Stimulated activated CD4-positive, alpha-beta T cell treated with anti-CD3 and anti-CD28 coated beads, TNF-alpha, amount 100 ng/mL, for 1 hour (primary cell): ENCODE measurements around the gene GPC5.
"Not testable (repeated sequence)": the region's sequence is repeated elsewhere in the genome, so short reads cannot be mapped to it uniquely, and the experiment has no call there.

Source experiments
- DNase-seq, 3 donors: peaks; one replicate each; pipeline ENCODE4 v3.0.0-alpha.2; 2020; ENCODE audit warnings: low read depth in 3 of 3, low spot score in 1 of 3

The GPC5 gene

DNA sequence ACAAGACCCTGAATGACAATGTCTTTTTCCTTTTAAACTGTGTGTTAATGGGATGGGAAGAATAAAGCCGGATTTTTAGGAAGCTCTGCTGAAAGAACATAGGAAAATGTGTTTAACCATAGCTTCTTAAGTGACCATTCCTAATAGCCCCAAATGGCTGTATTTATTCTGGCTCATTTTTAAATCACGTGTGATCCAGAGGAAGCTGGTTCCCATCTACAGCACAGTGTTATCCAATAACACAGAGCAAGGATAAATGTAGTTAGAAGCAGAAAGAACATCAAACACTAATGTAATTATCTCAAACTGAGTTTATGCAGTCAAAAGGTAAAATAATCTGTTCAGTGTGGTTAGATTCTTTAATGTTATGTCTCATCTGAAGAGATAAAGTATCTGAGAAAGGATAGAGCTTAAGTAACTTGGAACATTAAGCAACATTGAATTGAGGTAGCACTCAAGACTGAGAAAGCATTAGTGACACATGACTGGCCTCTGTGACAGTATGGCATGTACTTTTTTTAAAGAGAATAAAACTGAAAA, 853.3 kb downstream of the GPC5 start:
- DNase-seq = no peak

DNA sequence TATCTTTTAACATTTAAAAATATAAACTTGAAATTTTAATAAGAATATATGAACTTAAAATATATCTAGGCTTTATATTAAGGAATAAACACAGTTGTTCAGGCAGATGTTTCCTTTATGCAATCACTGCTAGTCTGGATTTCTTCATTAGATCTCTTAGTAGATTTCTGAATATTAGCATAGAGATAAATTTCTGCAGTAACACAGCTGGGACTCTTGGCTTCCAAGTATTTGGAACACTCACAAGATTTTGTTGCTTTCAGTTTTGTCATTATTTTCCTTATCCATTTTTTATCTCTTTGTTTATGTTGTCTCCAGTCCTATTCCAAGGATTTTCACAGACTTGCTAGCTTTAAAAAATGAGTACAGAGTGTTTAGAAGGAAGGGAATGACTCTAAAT, 857.1 kb downstream of the GPC5 start:
- DNase-seq = no peak

DNA sequence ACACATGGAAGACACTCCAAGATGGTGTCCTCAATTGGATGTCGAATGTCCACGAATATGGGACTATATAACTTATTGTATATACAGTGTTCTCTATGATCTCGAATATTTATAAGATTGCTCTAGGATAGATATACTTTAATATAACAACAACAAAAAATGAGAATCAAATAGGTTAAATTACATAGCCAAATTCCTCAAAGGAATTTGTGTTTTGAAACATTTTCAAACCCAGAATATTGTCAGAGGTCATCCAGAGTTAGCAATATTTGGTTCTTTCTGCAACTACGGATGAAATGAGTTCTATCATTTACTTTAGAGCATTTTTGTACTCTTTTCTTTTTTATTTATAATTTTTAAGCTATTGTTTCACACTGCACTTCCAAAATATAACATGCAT, 857.8 kb downstream of the GPC5 start:
- no peak for DNase-seq

DNA sequence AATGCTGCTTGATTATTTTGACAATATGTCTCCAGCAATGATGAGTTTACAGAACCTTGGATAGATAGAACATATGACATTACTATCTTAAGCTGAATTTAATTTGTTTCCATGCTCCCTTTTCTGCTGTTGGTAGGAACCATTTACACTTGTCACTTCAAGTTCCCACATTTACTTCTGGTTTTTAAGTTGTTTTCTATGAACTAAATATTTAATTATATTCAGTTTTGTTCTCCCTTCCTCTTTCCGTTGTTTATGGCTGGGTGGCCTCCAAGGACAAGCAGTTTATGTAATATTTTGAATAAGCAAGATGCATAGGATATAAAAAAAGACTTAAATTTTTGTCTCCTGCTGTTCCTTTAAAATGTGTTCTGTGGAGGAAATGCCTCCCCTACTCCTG, 860.6 kb downstream of the GPC5 start:
- DNase-seq = no peak

DNA sequence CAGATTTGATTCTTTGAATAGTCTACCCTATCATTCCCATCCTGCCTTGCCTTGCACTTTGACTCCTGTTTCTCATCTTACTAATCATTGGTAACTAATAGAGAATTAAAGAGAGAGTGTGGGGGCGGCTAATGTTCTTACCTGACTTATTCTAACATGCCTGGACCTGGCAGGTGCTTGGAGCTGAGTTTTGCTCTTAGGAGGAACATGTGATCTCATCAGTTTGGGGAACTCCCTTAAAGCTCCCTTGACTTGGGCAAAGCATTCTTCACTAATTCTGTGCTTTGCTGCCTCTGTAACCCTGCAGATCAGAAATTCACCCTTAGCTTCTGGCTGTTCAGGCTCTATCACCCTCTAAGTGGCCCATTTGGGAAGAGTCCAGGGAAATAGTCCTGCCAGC, 861.1 kb downstream of the GPC5 start:
- no peak for DNase-seq

DNA sequence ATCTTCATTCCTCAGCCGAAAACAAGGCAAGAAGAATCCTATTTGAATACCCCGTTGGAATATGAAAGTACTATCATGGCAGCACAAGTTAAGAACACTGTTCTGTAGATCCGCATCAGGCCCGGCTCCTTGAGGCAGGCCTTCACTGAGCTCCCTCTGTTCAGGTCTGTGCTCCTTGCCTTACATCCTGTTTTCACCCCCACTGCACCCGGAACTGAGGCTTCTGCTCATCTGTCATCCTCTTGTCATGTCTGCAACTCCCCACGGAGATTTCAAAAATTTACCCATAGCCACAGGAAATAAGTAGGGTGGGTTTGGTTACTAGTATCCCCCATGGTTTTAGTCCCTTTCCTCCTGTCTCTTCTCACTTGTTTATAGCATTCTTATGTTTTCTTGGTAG, 861.9 kb downstream of the GPC5 start:
- no peak for DNase-seq

DNA sequence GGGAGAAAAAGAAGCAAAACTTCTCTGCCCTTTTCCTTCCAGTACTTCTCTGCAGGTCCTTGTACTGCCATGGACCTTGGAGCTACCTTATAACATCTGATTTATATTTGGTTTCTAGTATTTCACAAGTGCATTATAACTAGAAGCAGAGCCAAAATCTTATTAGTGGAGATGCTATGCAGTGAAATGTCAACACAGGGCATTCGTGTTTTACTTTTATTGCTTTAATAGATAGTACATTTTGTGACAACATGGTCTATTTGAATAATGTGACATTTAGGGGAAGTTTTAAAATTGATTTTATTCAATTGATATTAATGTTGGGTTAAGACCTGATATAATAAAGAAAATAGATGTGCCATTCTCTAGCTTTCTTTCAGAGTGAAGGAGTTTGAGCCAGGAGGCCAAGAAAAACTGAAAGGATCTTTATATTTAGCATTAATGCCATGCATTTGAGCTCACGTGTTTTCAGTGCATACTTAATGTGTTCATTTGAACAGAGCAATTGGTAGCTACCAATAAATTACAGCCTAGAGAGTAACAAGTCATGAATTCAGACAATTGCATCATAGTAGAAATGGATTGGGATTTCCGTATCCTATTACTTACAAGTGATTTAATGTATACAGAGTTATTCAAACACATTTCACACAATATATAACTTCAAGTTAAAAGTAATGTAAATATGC, 863.8 kb downstream of the GPC5 start:
- no peak for DNase-seq

DNA sequence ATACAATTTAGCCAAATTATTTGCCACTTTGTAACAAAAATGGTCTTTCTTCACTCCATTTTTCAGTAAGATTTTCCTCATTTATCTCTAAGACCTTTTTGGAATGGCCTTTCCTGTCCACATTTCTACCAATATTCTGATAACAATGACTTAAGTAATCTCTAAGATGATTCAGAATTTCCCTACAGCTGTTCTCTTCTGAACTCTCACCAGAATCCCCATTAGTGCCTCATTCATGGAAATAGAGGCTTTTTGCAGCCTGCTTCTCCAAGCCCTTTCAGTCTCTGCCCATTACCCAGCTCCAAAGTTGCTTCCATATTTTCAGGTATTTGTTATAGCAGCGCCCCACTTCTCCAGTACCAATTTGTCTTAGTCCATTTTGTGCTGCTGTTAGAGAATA, 867.0 kb downstream of the GPC5 start:
- DNase-seq = no peak

DNA sequence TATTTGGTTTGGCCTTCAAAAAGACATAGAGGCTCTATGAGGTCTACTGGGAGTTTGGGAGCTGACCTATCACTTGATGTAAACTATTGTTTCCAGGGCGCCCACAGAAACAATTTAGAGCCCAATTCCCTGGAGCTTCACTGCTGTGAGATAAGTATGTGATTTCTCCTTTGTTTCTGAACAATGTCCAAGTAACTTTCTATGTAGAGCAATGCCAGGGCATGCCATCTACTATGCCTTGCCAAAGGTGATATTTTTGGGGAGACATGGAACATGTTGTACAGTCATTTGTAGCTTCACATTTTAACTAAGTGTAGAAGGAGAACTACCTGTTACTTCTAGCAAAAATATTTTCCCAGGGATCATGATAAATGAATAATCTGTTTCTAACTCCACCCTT, 872.6 kb downstream of the GPC5 start:
- no peak for DNase-seq

DNA sequence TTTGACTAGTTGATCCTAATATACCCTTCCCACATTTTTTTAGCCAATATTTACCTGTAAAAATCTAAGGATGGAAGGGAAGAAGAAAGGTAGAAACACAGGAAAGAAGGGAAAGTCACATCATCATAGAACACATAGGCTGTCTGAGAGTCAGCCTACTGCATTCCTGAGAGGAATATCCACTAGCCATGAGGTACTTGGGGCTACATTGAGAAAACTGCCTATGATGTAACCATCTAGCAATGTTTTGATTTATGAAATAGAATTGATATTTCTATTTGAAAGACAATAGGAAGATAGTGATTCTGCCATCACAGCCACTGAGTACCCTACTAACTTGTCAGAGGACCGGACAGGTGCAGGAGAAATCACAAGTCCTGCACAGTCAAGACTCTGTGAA, 873.8 kb downstream of the GPC5 start:
- no peak for DNase-seq

DNA sequence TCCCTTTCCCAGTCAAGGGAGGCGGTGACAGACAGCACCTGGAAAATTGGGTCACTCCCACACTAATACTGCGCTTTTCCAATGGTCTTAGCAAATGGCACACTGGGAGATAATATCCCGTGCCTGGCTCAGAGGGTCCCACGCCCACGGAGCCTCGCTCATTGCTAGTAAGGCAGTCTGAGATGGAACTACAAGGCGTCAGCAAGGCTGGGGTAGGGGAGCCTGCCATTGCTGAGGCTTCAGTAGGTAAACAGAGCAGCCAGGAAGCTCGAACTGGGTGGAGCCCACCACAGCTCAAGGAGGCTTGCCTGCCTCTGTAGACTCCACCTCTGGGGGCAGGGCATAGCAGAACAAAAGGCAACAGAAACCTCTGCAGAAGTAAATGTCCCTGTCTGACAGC, 882.6 kb downstream of the GPC5 start:
- DNase-seq = not testable (repeated sequence)

DNA sequence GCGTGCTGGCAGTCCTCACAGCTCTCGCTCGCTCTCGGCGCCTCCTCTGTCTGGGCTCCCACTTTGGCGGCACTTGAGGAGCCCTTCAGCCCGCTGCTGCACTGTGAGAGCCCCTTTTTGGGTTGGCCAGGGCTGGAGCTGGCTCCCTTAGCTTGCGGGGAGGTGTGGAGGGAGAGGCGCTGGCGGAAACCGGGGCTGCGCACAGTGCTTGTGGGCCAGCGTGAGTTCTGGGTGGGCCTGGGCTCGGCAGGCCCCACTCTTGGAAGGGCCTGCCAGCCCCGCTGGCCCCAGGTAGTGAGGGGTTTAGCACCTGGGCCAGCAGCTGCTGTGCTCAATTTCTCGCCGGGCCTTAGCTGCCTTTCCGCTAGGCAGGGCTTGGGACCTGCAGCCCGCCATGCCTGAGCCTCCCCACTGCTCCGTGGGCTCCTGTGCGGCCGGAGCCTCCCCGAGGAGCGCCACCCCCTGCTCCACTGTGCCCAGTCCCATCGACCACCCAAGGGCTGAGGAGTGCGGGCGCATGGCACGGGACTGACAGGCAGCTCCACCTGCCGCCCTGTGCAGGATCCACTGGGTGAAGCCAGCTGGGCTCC, 892.4 kb downstream of the GPC5 start:
- DNase-seq = not testable (repeated sequence)

DNA sequence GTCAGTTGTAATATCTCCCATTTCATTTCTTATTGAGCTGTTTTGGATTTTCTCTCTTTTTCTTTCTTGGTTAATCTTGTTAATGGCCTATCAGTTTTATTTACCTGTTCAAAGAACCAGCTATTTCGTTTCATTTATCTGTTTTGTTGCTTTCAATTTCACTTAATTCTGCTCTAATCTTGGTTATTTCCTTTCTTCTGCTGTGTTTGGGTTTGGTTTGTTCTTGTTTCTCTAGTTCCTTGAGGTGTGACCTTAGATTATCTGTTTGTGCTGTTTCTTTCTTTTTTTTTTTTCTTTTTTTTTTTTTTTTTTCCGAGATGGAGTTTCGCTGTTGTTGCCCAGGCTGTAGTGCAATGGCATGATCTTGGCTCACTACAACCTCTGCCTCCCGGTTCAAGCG, 896.1 kb downstream of the GPC5 start:
- DNase-seq = not testable (repeated sequence)

DNA sequence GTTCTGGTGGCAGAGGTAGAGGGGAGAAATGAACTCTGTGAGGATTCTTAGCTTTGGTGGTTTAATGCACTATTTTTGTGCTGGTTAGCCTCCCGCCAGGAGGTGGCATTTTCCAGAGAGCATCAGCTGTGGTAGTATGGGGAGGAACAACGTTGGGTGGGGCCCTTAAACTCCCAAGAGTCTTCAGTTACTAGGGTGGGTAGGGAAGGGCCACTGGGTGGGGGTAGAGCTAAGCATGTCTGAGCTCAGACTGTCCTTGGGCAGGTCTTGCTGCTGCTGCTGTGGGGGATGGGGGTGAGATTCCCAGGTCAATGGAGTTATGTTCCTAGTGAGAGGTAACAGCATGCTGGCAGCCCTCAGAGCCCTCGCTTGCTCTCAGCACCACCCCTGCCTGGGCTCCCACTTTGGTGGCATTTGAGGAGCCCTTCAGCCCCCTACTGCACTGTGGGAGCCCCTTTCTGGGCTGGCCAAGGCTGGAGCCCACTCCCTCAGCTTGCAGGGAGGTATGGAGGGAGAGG, 897.8 kb downstream of the GPC5 start:
- not testable (repeated sequence) for DNase-seq

DNA sequence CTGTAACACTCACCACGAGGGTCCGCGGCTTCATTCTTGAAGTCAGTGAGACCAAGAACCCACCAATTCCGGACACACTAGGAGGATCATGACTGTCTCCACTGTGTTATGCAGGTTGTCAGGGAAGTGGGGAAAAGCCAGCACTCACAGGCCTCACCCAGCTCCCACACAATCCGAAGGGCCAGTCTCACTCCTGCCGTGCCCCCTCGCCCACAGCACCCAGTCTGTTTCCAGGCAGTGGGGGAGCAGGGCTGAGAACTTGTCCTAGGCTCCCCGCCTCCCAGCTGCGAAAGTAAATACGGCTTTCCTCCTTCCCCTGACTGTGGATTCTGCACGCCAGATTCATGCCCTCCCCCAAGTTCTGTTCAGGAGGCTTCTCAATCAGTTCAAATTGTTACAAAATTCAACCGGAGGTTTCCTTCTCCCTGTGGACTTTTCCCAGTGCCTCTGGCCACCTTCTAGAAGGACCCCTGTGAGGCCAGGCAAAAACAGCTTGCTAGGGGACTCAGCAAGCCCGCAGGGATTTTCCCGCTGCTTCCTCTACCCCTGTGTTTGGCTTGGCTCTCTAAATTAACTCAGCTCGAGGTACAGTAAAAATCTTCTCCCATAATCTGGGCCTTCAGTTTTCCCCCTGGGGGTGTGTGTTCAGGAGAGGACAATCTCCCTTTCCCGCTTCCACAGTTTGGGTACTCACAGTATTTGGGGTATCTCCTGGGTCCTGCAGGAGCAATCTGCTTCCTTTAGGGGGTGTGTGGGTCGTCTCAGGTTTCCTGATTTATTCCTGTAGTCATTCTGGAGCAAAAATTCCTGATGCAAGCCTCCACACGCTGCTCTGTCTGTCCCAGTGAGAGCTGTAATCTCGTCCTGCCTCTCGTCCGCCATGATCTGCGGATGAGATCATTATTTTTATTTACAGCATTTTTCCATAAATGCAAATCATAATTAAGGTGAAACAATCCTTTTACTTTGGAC, 899.8 kb downstream of the GPC5 start:
- DNase-seq = no peak

DNA sequence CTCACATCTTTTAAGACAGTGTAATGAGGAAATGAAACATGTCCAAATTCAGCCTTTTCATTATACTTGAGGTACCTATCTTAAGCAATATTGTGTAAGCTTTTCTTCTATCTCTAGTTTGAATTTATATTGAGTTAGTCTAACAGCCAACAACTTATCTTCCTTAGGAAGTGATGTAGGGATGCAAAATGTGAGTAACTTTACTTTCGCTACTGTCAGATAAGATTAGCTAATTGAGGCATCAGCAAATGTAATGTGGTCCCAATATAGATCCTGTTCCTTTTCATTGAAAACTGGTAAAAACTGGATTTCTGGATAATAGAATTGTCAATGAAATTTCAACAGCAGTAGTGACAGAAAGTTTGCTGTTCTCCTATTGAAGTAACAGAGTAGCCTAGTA, 902.2 kb downstream of the GPC5 start:
- DNase-seq = no peak

DNA sequence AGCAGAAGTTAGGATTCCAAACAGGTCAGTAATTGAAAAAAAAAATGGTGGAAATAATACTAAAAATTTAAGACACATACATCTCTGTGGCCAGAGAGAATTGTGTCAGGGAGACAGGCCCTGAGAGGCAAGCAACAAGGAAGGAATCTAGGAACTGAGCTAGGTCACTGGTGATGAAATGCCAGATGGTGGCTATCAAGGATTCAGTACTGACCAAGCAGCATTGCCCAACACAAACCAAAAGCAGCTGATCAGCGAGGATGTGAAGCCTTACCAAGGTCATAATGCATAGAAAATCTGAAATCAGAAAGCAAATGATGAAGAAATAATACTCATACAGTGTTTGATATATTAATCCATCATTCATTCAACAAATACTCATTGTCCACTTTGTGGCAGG, 905.0 kb downstream of the GPC5 start:
- no peak for DNase-seq

DNA sequence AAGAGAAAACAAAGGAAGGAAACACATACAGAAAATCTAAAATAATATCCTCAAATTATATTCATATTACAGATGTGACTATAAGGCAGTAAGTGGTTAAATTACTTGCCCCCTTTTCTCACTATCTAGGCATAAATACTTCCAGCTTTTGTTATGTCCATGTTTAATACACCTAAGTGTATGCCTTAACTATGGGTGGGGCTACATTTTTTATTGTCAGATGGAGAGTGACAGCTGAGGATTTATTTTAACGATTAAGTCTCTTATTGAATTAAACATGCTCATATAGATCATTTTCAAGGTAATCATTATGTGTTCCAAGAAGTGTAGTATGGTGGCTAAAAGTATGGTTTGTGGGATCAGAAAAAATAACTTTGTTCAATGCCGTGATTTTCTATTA, 909.3 kb downstream of the GPC5 start:
- no peak for DNase-seq

DNA sequence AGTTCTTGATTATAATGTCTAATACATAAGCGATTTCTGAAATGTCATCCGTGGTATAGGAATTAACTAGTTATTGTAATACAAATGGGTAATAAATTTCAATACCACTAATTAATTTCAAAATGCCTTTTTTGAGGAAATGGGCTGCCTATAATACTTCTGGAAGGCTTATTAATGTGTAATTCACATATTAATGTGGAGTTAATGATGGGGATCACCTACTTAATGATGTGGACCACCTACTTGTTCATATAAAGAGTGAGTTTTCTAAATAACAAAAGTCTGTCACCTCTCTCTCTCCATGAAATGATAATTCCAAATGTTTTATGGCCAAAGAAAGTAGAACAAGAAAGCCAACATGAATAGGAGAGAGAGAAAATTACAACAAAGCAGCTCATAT, 914.4 kb downstream of the GPC5 start:
- DNase-seq = no peak

DNA sequence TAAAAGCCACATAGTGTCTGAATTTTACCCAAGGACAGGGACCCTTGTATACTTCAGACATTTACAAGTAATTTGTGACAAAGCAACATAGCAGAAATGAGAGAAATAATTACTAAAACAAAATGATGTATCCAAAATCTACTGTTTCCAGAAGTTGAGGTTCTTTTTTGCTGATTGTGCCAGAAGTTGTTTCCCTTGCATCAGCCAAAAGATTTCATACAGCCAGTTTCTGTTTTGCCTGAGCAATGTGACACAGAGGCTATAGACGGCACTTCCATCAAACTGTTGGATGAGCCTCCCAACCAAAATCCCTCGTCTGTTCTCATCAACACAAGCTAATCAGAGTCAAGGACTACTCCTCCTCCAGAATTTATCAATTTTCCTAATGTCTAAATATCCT, 915.0 kb downstream of the GPC5 start:
- no peak for DNase-seq

DNA sequence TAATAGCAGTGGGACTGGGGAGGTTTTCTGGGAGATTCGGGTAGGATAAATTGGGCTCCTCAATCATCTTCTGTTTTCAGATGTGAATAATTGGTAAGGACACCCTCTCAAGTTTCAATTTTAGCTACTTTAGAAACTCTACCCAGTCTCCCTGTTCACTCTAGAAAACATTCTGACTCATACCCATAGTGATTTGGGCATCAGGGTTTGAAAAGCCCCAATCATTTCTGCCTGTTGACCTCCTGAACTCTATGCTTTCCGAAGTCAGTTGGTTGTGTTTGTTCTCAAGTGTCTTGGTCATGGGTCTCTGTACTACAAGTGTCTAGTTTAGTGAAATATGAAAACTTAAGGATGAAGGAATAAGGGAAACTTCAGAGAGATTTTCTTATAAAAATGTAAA, 916.8 kb downstream of the GPC5 start:
- DNase-seq = no peak

DNA sequence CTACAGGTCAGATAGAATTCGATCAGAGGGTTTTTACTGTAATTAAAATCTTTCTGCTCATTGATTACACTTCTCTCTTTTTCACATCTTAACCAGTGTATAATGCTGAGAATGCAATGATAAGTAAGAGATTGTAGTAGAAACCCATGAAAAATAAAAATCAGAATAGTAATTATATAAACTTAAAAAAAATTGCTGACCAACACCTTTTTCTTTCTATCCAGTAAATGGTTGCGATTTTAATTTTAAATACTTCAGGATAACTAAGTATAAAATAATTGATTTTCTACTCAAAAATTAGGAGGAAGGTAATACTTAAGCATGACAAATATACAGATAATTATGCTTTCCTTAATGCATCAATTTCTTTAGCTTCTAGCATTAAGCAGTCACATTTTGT, 917.6 kb downstream of the GPC5 start:
- no peak for DNase-seq
